Stimulated activated naive CD8-positive, alpha-beta T cell treated with anti-CD3 and anti-CD28 coated beads, Interleukin-15, Interleukin-2, amounts not matched to agents 100 ng/mL and 50 ng/mL, for 24 hours (primary cell): ENCODE results near the gene RBMS3.

Source experiments
- H3K27ac Mint-ChIP-seq: one replicate; pipeline ENCODE4 v1.8.0; 2021; ENCODE audit warnings: mild to moderate bottlenecking, mixed read lengths
- H3K27me3 Mint-ChIP-seq: one replicate; pipeline ENCODE4 v1.8.0; 2021; ENCODE audit warnings: mixed read lengths
- H3K36me3 Mint-ChIP-seq: one replicate; pipeline ENCODE4 v1.8.0; 2021; ENCODE audit warnings: low read depth, mixed read lengths
- H3K4me1 Mint-ChIP-seq: one replicate; pipeline ENCODE4 v1.8.0; 2021; ENCODE audit warnings: low read depth, mixed read lengths
- H3K4me3 Mint-ChIP-seq: one replicate; pipeline ENCODE4 v1.8.0; 2021; ENCODE audit warnings: mild to moderate bottlenecking, mixed read lengths
- H3K9me3 Mint-ChIP-seq: one replicate; pipeline ENCODE4 v1.8.0; 2021; ENCODE audit warnings: mixed read lengths

The RBMS3 gene

GRCh38 chr3:29977360-29977759, 696.5 kb downstream of the RBMS3 start:
- H3K27ac Mint-ChIP-seq: no peak overlapping the region
- peaks cover 20% of the 10 kb centered on the region for H3K27me3 Mint-ChIP-seq
- H3K36me3 Mint-ChIP-seq: no peaks in the 10 kb centered on the region
- no peak overlapping the region for H3K4me3 Mint-ChIP-seq
- H3K9me3 Mint-ChIP-seq: peaks cover 2% of the 10 kb centered on the region
- H3K4me1 Mint-ChIP-seq: no peaks in the 10 kb centered on the region

GRCh38 chr3:29978036-29978435, 697.2 kb downstream of the RBMS3 start:
- H3K9me3 Mint-ChIP-seq: peaks cover 7% of the 10 kb centered on the region
- H3K27ac Mint-ChIP-seq: no peak overlapping the region
- H3K4me1 Mint-ChIP-seq: no peaks in the 10 kb centered on the region
- H3K36me3 Mint-ChIP-seq: no peaks in the 10 kb centered on the region
- H3K4me3 Mint-ChIP-seq: no peak overlapping the region
- peaks cover 24% of the 10 kb centered on the region for H3K27me3 Mint-ChIP-seq

DNA sequence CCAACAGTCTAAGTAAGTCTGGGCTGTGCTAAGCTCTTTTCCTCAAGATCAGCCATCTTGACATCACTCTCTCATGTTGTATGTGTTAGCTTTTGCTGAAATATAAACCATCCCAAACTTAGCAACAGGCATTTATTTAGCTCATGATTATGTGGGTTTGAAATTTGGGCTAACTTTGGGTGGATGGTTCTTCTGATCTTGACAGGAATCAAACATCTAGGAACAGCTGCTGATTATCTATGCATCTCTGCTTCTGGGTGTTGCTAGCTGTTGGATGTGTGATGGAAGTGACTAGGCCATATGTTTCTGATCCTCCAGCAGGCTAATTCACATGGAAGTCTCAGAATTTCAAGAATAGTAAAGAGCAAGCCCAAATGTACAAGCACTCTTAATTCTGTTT, 710.3 kb downstream of the RBMS3 start:
- Mint-ChIP-seq H3K4me1 (no peaks in the 10 kb centered on the region), H3K36me3 (no peaks in the 10 kb centered on the region), H3K27ac (no peak overlapping the region), H3K27me3 (peaks cover 15% of the 10 kb centered on the region), H3K4me3 (no peak overlapping the region), H3K9me3 (peaks cover 6% of the 10 kb centered on the region)

- no peak overlapping the region for H3K27ac Mint-ChIP-seq
- H3K36me3 Mint-ChIP-seq: no peaks in the 10 kb centered on the region
- no peaks in the 10 kb centered on the region for H3K9me3 Mint-ChIP-seq
- no peaks in the 10 kb centered on the region for H3K27me3 Mint-ChIP-seq
- H3K4me1 Mint-ChIP-seq: no peaks in the 10 kb centered on the region
- H3K4me3 Mint-ChIP-seq: no peak overlapping the region
Measured at GRCh38 chr3:30002797-30003196, 721.9 kb downstream of the RBMS3 start.

DNA sequence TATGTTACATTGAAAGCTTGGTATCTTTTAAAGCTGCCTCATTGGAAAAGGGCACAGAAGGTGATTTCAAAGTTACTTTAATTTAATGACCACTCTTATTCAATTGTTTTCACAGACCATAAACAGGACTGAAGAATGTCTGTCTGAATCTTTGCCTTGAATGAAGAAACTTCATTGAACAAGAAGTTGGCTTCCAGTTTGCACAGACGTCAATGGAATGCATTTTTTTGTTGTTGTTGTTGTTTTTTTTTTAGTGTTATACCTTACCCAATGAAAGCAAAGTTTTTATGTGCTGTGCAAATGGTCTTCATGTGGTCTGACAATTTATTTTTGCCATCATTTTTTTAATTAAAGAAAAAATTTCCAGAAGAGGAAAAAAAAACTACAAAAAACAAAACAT, 722.9 kb downstream of the RBMS3 start:
- no peaks in the 10 kb centered on the region for H3K27me3 Mint-ChIP-seq
- H3K4me3 Mint-ChIP-seq: no peak overlapping the region
- H3K36me3 Mint-ChIP-seq: no peaks in the 10 kb centered on the region
- H3K27ac Mint-ChIP-seq: no peak overlapping the region
- H3K4me1 Mint-ChIP-seq: no peaks in the 10 kb centered on the region
- no peaks in the 10 kb centered on the region for H3K9me3 Mint-ChIP-seq

DNA sequence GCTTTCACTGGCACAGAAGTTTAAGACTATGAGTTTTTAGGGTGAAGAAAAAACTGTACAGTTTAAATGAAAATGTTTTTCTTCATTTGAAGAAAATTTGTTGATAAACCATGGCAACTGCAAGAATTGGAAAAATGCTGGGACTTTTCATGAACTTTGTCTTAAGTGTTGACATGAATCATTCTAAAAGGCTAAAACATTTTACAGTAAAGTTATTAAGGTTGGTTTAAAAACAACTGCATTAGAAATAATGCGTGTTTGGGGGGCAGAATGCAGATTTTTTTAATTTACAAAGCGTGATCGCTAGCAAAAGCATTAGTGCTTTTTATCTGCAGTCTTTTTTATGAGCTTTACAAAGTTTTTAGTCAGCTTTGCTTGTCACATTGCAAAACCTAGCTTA, 723.6 kb downstream of the RBMS3 start:
- no peaks in the 10 kb centered on the region for H3K27me3 Mint-ChIP-seq
- H3K4me1 Mint-ChIP-seq: no peaks in the 10 kb centered on the region
- no peak overlapping the region for H3K4me3 Mint-ChIP-seq
- no peak overlapping the region for H3K27ac Mint-ChIP-seq
- no peaks in the 10 kb centered on the region for H3K36me3 Mint-ChIP-seq
- no peaks in the 10 kb centered on the region for H3K9me3 Mint-ChIP-seq

- H3K4me3 Mint-ChIP-seq: no peak overlapping the region
- no peaks in the 10 kb centered on the region for H3K9me3 Mint-ChIP-seq
- H3K27ac Mint-ChIP-seq: no peak overlapping the region
- no peaks in the 10 kb centered on the region for H3K36me3 Mint-ChIP-seq
- peaks cover 3% of the 10 kb centered on the region for H3K4me1 Mint-ChIP-seq
- H3K27me3 Mint-ChIP-seq: no peaks in the 10 kb centered on the region
Measured at GRCh38 chr3:30006111-30006510, 725.2 kb downstream of the RBMS3 start.

DNA sequence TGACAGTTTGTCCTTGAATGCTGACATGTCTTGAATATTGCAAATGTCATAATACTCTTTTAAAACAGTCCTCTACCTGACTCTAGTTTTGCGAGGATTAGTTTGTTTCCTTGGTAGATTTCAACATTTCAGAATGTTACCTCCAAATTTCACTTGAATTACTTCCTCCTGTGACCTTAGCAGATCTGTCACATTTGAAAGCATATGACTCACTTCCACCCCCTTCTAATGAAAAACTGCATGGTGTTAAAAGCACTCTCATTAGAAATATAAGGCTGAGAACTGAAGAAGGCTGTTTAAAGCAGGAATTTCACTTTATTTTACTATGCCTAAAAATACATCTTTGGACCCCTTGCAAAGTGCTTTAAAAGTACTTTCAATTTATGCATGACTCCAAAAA, 726.8 kb downstream of the RBMS3 start:
- H3K9me3 Mint-ChIP-seq: no peaks in the 10 kb centered on the region
- no peak overlapping the region for H3K27ac Mint-ChIP-seq
- no peaks in the 10 kb centered on the region for H3K27me3 Mint-ChIP-seq
- peaks cover 8% of the 10 kb centered on the region for H3K4me1 Mint-ChIP-seq
- H3K36me3 Mint-ChIP-seq: no peaks in the 10 kb centered on the region
- H3K4me3 Mint-ChIP-seq: no peak overlapping the region

DNA sequence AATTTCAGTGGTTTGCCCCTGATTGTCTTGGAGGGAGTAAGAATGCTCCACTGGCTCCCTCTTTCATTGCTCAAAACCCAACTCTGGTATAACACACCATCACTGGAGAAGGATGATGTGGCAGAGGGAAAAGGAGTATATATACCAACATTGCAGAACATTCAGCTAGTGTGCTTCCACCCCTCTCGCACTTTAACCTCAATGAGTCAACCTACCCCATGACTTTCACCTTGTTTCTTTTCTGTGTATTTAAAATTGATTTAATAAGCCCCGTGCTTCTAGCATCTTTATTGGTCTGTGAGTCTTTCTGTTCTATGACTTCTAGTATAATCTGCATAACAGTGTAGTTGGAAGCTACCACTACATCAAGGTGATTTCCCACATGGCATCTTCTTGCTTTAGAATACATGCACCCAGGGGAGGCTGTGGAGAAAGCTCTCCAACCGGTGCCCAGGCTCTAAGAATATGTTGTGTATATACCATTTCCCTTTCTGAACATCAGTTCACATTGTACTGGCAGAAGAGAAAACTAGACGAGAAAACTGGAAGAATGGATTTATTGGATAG, 730.4 kb downstream of the RBMS3 start:
- Mint-ChIP-seq H3K4me3 (no peak overlapping the region), H3K4me1 (peaks cover 8% of the 10 kb centered on the region), H3K9me3 (no peaks in the 10 kb centered on the region), H3K27ac (no peak overlapping the region), H3K27me3 (no peaks in the 10 kb centered on the region), H3K36me3 (no peaks in the 10 kb centered on the region)

DNA sequence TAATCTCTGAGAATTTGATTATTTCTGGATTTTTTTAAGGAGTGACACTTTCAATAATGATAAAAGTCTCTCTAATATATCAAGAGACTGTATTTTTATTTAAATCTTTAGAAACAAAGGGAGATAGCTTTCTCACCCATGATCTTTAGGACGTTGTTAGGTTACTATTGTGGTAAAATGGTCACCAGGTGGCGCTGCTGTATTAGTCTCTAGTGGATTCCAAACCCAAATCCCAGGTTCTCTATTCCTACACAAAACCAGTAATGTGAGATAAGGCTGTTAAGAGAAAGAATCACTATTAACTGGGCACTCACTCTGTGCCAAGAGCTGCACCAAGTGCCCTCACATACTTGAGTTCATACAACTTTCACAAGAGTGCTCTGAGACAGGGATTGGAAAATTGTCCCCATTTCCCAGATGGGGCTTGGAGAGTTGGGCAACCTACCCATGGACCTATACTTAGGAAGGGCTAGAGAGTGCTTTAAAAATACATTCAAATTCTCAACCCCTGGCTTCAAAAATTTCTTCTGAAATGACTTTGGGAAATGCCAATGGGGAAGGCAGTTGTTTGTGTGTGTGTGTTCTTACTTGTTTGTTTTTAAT, 732.2 kb downstream of the RBMS3 start:
- Mint-ChIP-seq H3K27ac (no peak overlapping the region), H3K27me3 (no peaks in the 10 kb centered on the region), H3K4me1 (peaks cover 8% of the 10 kb centered on the region), H3K36me3 (no peaks in the 10 kb centered on the region), H3K9me3 (no peaks in the 10 kb centered on the region), H3K4me3 (no peak overlapping the region)

- peaks cover 16% of the 10 kb centered on the region for H3K27me3 Mint-ChIP-seq
- H3K4me3 Mint-ChIP-seq: no peak overlapping the region
- no peaks in the 10 kb centered on the region for H3K4me1 Mint-ChIP-seq
- H3K36me3 Mint-ChIP-seq: no peaks in the 10 kb centered on the region
- H3K27ac Mint-ChIP-seq: no peak overlapping the region
- no peaks in the 10 kb centered on the region for H3K9me3 Mint-ChIP-seq
Measured at GRCh38 chr3:30017901-30018300, 737.0 kb downstream of the RBMS3 start.

- Mint-ChIP-seq H3K9me3 (no peaks in the 10 kb centered on the region), H3K4me1 (no peaks in the 10 kb centered on the region), H3K4me3 (no peak overlapping the region), H3K27me3 (peaks cover 17% of the 10 kb centered on the region), H3K36me3 (no peaks in the 10 kb centered on the region), H3K27ac (no peak overlapping the region)
Measured at GRCh38 chr3:30020380-30020779, 739.5 kb downstream of the RBMS3 start.

DNA sequence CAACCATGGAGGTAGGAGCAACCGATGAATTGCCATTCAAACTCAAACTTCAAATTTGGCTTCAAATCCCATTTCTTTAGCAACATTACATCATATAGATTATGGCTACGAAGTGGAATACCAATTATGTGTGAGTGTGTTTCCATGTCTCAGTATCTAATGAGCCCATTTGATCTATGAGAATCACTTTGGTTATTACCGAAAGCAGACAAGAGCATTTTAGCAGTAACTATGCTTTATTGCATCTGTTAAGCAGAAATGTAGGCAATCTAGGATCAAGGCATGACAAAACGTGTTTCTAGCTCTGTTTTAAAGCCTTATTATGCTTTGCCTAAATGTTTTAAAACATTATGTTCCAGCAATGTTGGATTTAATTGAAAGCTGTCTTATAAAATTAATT, 743.6 kb downstream of the RBMS3 start:
- Mint-ChIP-seq H3K4me3 (no peak overlapping the region), H3K36me3 (no peaks in the 10 kb centered on the region), H3K9me3 (no peaks in the 10 kb centered on the region), H3K27ac (no peak overlapping the region), H3K4me1 (no peaks in the 10 kb centered on the region), H3K27me3 (peaks cover 20% of the 10 kb centered on the region)

DNA sequence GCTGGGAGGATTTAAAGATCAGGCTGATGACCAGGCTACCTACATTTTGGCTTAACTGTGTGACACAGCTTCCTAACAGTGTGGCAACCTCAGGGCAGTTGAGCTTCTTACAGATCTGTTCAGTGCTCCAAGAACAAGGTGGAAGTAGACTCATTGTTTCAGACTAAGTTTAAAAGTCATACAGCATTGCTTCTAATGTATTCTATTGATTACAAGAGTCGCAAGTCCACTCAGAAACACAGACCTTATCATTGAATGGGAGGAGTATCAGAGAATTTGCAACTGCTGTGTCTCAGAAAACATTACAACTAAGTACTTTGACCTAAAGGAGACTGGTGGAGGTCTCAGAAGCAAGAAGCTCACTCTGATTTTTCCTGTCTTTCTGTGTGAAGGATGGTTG, 746.0 kb downstream of the RBMS3 start:
- no peaks in the 10 kb centered on the region for H3K9me3 Mint-ChIP-seq
- no peaks in the 10 kb centered on the region for H3K36me3 Mint-ChIP-seq
- no peaks in the 10 kb centered on the region for H3K4me1 Mint-ChIP-seq
- peaks cover 19% of the 10 kb centered on the region for H3K27me3 Mint-ChIP-seq
- H3K27ac Mint-ChIP-seq: no peak overlapping the region
- no peak overlapping the region for H3K4me3 Mint-ChIP-seq

GRCh38 chr3:30034246-30034991, 753.5 kb downstream of the RBMS3 start:
- Mint-ChIP-seq H3K9me3 (no peaks in the 10 kb centered on the region), H3K4me3 (no peak overlapping the region), H3K4me1 (no peaks in the 10 kb centered on the region), H3K27me3 (peaks cover 24% of the 10 kb centered on the region), H3K27ac (no peak overlapping the region), H3K36me3 (no peaks in the 10 kb centered on the region)
